Hematopoietic multipotent progenitor cell treated with erythropoietin and hydrocortisone succinate and interleukin-3 and kit ligand, for 4 days (in vitro differentiated cells): ENCODE measurements around the gene WDR87.
A peak's percentile ranks its signal among the peaks of the same experiment; 100 is the strongest.
"Not testable (repeated sequence)": the region's sequence is repeated elsewhere in the genome, so short reads cannot be mapped to it uniquely, and the experiment has no call there.

Experiments used
- DNase-seq: peaks from one replicate; pipeline ENCODE4 v3.0.0-alpha.2; 2015

The WDR87 gene

DNA sequence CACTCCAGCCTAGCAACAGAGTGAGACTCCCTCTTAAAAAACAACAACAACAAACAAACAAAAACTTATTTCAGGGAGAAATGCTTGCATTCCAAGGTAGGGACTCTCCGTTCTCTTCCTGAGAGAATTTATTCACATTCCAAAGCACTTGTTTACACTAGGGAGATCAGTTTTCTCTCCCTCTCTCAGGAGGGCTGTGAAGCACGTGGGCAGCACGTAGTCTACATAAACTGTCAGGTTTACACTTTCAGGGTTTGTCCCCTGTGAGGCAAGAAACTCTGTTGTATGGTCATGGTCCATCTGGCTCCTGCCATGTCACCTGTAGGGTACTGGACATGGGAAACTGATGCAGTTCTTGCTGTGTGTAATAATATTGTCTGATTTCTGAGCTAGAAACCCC, 31.6 kb downstream of the WDR87 start:
- DNase-seq, result no peak

GRCh38 chr19:37872383-37872782, 34.0 kb downstream of the WDR87 start:
- DNase-seq, result no peak

DNA sequence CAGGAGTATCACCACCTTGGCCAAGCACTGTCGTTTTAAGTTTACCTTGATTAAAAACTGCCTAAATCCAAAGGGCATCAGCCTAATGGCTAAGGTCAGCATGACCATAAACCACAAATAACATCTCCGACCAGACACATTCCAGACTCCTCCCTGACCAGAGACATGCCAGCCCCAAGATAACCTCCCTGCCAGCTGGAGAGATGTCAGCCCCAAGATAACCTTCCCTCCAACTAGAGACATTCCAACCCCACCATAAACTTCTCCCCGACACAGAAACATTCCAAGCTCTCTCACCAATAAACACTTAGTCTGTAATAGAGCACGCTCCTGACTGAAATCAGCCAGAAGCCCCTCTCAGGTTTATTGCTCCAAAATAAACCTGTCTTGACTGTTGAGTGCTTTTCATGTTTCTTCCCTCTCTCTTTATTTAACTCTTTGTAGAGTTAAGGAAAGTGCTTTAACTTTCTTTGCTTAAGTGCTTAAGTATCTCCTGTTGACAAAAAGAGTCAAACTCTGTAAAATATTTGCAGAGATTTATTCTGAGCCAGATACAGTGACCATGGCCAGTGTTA, 36.5 kb downstream of the WDR87 start:
- DNase-seq, result no peak

- no peak for DNase-seq
Measured at GRCh38 chr19:37867831-37868230, 38.6 kb downstream of the WDR87 start.

- DNase-seq, result not testable (repeated sequence)
Measured at GRCh38 chr19:37865930-37866329, 40.5 kb downstream of the WDR87 start.

DNA sequence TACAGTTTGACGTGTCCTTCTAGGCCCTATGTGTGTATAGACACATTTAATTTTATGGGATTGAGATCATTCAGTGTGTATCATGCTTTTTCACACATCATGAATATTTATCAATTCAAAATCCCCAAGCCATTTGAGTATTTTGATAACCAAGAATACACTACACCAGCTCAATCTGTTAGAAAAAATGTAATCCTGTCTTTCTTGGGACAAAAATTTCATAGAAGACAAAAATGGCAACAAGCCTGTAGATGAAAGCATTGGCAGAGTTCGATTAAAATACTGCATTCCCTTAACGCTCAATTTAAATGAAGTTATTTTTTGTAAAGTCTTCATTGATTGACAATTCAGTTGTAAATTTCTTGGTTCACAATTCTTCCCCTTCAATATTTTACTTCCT, 41.9 kb downstream of the WDR87 start:
- no peak for DNase-seq

- peak; percentile 59 for DNase-seq
Measured at GRCh38 chr19:37855098-37855497, 51.3 kb downstream of the WDR87 start.

- DNase-seq, result no peak
Measured at GRCh38 chr19:37845932-37846331, 60.5 kb downstream of the WDR87 start.
